HG02571 (cell line): ENCODE data around the gene XCL1.
"Not testable (repeated sequence)": the region's sequence is repeated elsewhere in the genome, so short reads cannot be mapped to it uniquely, and the experiment has no call there.

Source experiments
- ATAC-seq: cut with Tn5 transposase; IDR thresholded peaks from one replicate; pipeline ENCODE4 v1.9.1; 2021; ENCODE audit warnings: mild to moderate bottlenecking, moderate library complexity; ENCODE audit not compliant: unreplicated experiment

Gene XCL1

GRCh38 chr1:168567007-168567406 lies 9.4 kb upstream of the XCL1 start:
- no peak for ATAC-seq

GRCh38 chr1:168567568-168567967 lies 8.8 kb upstream of the XCL1 start:
- no peak for ATAC-seq

- ATAC-seq, result no peak
Observed at GRCh38 chr1:168568346-168568745, 8.1 kb upstream of the XCL1 start.

- no peak for ATAC-seq
Observed at GRCh38 chr1:168570652-168571051, 5.8 kb upstream of the XCL1 start.

- ATAC-seq, result no peak
Observed at GRCh38 chr1:168572633-168573032, 3.8 kb upstream of the XCL1 start.

- not testable (repeated sequence) for ATAC-seq
Observed at GRCh38 chr1:168574234-168574633, 2.2 kb upstream of the XCL1 start.

GRCh38 chr1:168578531-168579185 lies 2.3 kb downstream of the XCL1 start:
- not testable (repeated sequence) for ATAC-seq

- not testable (repeated sequence) for ATAC-seq
Observed at GRCh38 chr1:168580290-168580689, 3.9 kb downstream of the XCL1 start.

GRCh38 chr1:168580991-168581390 lies 4.6 kb downstream of the XCL1 start:
- not testable (repeated sequence) for ATAC-seq

- no peak for ATAC-seq
Observed at GRCh38 chr1:168581817-168582572, 5.6 kb downstream of the XCL1 start.

GRCh38 chr1:168582688-168583336 lies 6.4 kb downstream of the XCL1 start:
- no peak for ATAC-seq

GRCh38 chr1:168583571-168583970 lies 7.2 kb downstream of the XCL1 start:
- no peak for ATAC-seq

GRCh38 chr1:168585191-168585590 lies 8.8 kb downstream of the XCL1 start:
- ATAC-seq, result no peak

- ATAC-seq, result no peak
Observed at GRCh38 chr1:168585937-168586336, 9.5 kb downstream of the XCL1 start.

GRCh38 chr1:168589167-168589566 lies 12.8 kb downstream of the XCL1 start:
- ATAC-seq, result no peak

- ATAC-seq, result no peak
Observed at GRCh38 chr1:168591066-168591465, 14.7 kb downstream of the XCL1 start.

GRCh38 chr1:168591641-168592250 lies 15.3 kb downstream of the XCL1 start:
- no peak for ATAC-seq

- not testable (repeated sequence) for ATAC-seq
Observed at GRCh38 chr1:168595403-168595802, 19.0 kb downstream of the XCL1 start.

- no peak for ATAC-seq
Observed at GRCh38 chr1:168598125-168598524, 21.7 kb downstream of the XCL1 start.

- no peak for ATAC-seq
Observed at GRCh38 chr1:168598892-168599291, 22.5 kb downstream of the XCL1 start.

GRCh38 chr1:168599641-168600040 lies 23.2 kb downstream of the XCL1 start:
- ATAC-seq, result no peak

GRCh38 chr1:168601051-168601450 lies 24.6 kb downstream of the XCL1 start:
- no peak for ATAC-seq
